ENCODE measurements around the gene DENND1A.

GRCh38 chr9:123475407-123475806 is 454.5 kb downstream of the DENND1A start:
- TF ChIP-seq, protein P1, sequence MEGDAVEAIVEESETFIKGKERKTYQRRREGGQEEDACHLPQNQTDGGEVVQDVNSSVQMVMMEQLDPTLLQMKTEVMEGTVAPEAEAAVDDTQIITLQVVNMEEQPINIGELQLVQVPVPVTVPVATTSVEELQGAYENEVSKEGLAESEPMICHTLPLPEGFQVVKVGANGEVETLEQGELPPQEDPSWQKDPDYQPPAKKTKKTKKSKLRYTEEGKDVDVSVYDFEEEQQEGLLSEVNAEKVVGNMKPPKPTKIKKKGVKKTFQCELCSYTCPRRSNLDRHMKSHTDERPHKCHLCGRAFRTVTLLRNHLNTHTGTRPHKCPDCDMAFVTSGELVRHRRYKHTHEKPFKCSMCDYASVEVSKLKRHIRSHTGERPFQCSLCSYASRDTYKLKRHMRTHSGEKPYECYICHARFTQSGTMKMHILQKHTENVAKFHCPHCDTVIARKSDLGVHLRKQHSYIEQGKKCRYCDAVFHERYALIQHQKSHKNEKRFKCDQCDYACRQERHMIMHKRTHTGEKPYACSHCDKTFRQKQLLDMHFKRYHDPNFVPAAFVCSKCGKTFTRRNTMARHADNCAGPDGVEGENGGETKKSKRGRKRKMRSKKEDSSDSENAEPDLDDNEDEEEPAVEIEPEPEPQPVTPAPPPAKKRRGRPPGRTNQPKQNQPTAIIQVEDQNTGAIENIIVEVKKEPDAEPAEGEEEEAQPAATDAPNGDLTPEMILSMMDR (IDR thresholded peaks at IDR 0.05), result no peak
- TF ChIP-seq POLR2A (IDR thresholded peaks at IDR 0.05), result no peak

Data from right lobe of liver (tissue), 4 donors.